ENCODE measurements around the gene MTA2. TPM values are rescaled to one million over a fixed set of nuclear protein-coding genes. Genes with fewer than 3 reads are reported as not detected.

Gene MTA2
- total RNA-seq, 1 donor from 2014 or later = 162 TPM

- TF ChIP-seq CTCF (IDR thresholded peaks at IDR 0.05; ENCODE audit: insufficient read depth, low read length, severe bottlenecking) = no peak
- Histone ChIP-seq H3K27me3 (ENCODE audit: control insufficient read depth, insufficient read depth, low read length) (no peaks in the 10 kb centered on the region), H3K36me3 (ENCODE audit: control insufficient read depth, insufficient read depth, low read length) (peaks cover 5% of the 10 kb centered on the region), H3K4me3 (ENCODE audit: low read depth, low read length) (no peak overlapping the region)
- FAIRE-seq (no peak), DNase-seq (ENCODE audit: low read depth) (no peak)
These were observed 2.2 kb upstream of the MTA2 start for GRCh38 chr11:62603776-62604299.

GRCh38 chr11:62603072-62603408, 1.4 kb upstream of the MTA2 start:
- peak overlapping the region; percentile 91 for H3K4me3 ChIP-seq (ENCODE audit: low read depth, low read length)
- TF ChIP-seq CTCF (IDR thresholded peaks at IDR 0.05; ENCODE audit: insufficient read depth, low read length, severe bottlenecking) = no peak
- DNase-seq (ENCODE audit: low read depth) (no peak), FAIRE-seq (no peak)
- peaks cover 9% of the 10 kb centered on the region for H3K36me3 ChIP-seq (ENCODE audit: control insufficient read depth, insufficient read depth, low read length)
- no peaks in the 10 kb centered on the region for H3K27me3 ChIP-seq (ENCODE audit: control insufficient read depth, insufficient read depth, low read length)

- H3K36me3 ChIP-seq (ENCODE audit: control insufficient read depth, insufficient read depth, low read length) = peaks cover 10% of the 10 kb centered on the region
These were observed 741 bp upstream of the MTA2 start for GRCh38 chr11:62602141-62603071.

GRCh38 chr11:62601122-62601371, 618 bp downstream of the MTA2 start:
- FAIRE-seq (no peak), DNase-seq (ENCODE audit: low read depth) (no peak)
- Histone ChIP-seq H3K4me3 (ENCODE audit: low read depth, low read length) (peak overlapping the region; percentile 91), H3K27me3 (ENCODE audit: control insufficient read depth, insufficient read depth, low read length) (no peaks in the 10 kb centered on the region), H3K36me3 (ENCODE audit: control insufficient read depth, insufficient read depth, low read length) (peaks cover 15% of the 10 kb centered on the region)
- TF ChIP-seq CTCF (IDR thresholded peaks at IDR 0.05; ENCODE audit: insufficient read depth, low read length, severe bottlenecking) = no peak

More at GRCh38 chr11:62602141-62603071, 741 bp upstream of the MTA2 start:
- no peak for DNase-seq (ENCODE audit: low read depth)
- Histone ChIP-seq H3K27me3 (ENCODE audit: control insufficient read depth, insufficient read depth, low read length) (no peaks in the 10 kb centered on the region), H3K4me3 (ENCODE audit: low read depth, low read length) (peak overlapping the region; percentile 91)
- no peak for FAIRE-seq
- peak; percentile 30 for TF ChIP-seq CTCF (IDR thresholded peaks at IDR 0.05; ENCODE audit: insufficient read depth, low read length, severe bottlenecking)

GRCh38 chr11:62600367-62601121, 1.1 kb downstream of the MTA2 start:
- H3K36me3 ChIP-seq (ENCODE audit: control insufficient read depth, insufficient read depth, low read length) = peaks cover 18% of the 10 kb centered on the region
- no peak for TF ChIP-seq CTCF (IDR thresholded peaks at IDR 0.05; ENCODE audit: insufficient read depth, low read length, severe bottlenecking)

More at GRCh38 chr11:62600367-62601121, 1.1 kb downstream of the MTA2 start:
- FAIRE-seq (no peak), DNase-seq (ENCODE audit: low read depth) (peak; percentile 31)
- Histone ChIP-seq H3K4me3 (ENCODE audit: low read depth, low read length) (peak overlapping the region; percentile 91), H3K27me3 (ENCODE audit: control insufficient read depth, insufficient read depth, low read length) (no peaks in the 10 kb centered on the region)
